Activated T-cell treated with anti-CD3 and anti-CD28 coated beads, Interleukin-2, amount 50 U/mL, for 4 hours (primary cell): Measurements from ENCODE around the gene TPO. TPM values are rescaled to one million over a fixed set of nuclear protein-coding genes. Genes with fewer than 3 reads are reported as not detected.

Experiments used
- ATAC-seq, 2 donors: fragments of 200-7000 bp; cut with Tn5 transposase; one replicate each; pipeline ENCODE4 v1.10.0; 2021
- DNase-seq: peaks from one replicate; pipeline ENCODE4 v3.0.0-alpha.2; 2020
- H3K27me3 Mint-ChIP-seq: one replicate; pipeline ENCODE4 v1.8.0; 2021; ENCODE audit warnings: low read depth, mixed read lengths
- H3K36me3 Mint-ChIP-seq: one replicate; pipeline ENCODE4 v1.8.0; 2022; ENCODE audit warnings: mixed read lengths; ENCODE audit not compliant: insufficient read depth
- H3K4me1 Mint-ChIP-seq: one replicate; pipeline ENCODE4 v1.8.0; 2021; ENCODE audit warnings: low read depth, mixed read lengths
- H3K4me3 Mint-ChIP-seq: one replicate; pipeline ENCODE4 v1.8.0; 2021; ENCODE audit warnings: mild to moderate bottlenecking, moderate library complexity, mixed read lengths
- H3K9me3 Mint-ChIP-seq: one replicate; pipeline ENCODE4 v1.8.0; 2021; ENCODE audit warnings: mixed read lengths
- total RNA-seq, 3 donors: library from RNA; stranded (reverse); gene quantifications; one replicate each; pipeline ENCODE4 v1.2.1, GENCODE V29; 2021

Gene TPO
- total RNA-seq, 3 donors from 2014 or later: not detected

DNA sequence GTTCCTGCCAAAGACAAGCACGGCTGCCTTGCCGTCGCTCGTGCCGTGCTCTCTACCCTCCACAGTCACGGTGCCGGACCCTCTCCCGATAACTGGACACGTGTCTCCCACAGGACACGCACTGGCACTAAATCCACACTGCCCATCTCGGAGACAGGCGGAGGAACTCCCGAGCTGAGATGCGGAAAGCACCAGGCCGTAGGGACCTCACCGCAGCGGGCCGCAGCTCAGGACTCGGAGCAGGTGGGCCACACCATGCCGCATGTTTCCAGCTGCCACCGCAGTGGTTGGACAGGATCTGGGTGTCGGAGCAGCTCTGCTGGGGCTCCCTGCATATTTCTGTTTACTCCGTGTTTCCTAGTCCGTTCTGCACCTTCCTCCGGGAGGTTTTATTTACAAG is 127.2 kb downstream of the TPO start:
- H3K9me3 Mint-ChIP-seq: no peaks in the 10 kb centered on the region
- no peak for ATAC-seq
- H3K4me3 Mint-ChIP-seq: no peak overlapping the region
- no peaks in the 10 kb centered on the region for H3K36me3 Mint-ChIP-seq
- peaks cover 3% of the 10 kb centered on the region for H3K27me3 Mint-ChIP-seq
- H3K4me1 Mint-ChIP-seq: peaks cover 4% of the 10 kb centered on the region
- DNase-seq: no peak

- Mint-ChIP-seq H3K4me1 (peaks cover 7% of the 10 kb centered on the region), H3K27me3 (peaks cover 3% of the 10 kb centered on the region), H3K36me3 (no peaks in the 10 kb centered on the region), H3K9me3 (no peaks in the 10 kb centered on the region), H3K4me3 (no peak overlapping the region)
- ATAC-seq (no peak), DNase-seq (no peak)
Measured at GRCh38 chr2:1541040-1541439, 127.8 kb downstream of the TPO start.

- Mint-ChIP-seq H3K36me3 (no peaks in the 10 kb centered on the region), H3K4me1 (peaks cover 10% of the 10 kb centered on the region), H3K4me3 (no peak overlapping the region), H3K27me3 (peaks cover 3% of the 10 kb centered on the region), H3K9me3 (no peaks in the 10 kb centered on the region)
- no peak for ATAC-seq
- no peak for DNase-seq
Measured at GRCh38 chr2:1541819-1542475, 128.7 kb downstream of the TPO start.

- no peaks in the 10 kb centered on the region for H3K36me3 Mint-ChIP-seq
- no peaks in the 10 kb centered on the region for H3K9me3 Mint-ChIP-seq
- ATAC-seq: no peak
Measured at GRCh38 chr2:1542971-1543370, 129.7 kb downstream of the TPO start.

GRCh38 chr2:1543776-1544477 is 130.7 kb downstream of the TPO start:
- Mint-ChIP-seq H3K4me3 (no peak overlapping the region), H3K27me3 (peaks cover 2% of the 10 kb centered on the region)
- ATAC-seq: no peak

More at GRCh38 chr2:1542971-1543370, 129.7 kb downstream of the TPO start:
- Mint-ChIP-seq H3K4me1 (peaks cover 10% of the 10 kb centered on the region), H3K4me3 (no peak overlapping the region), H3K27me3 (peaks cover 4% of the 10 kb centered on the region)
- DNase-seq: no peak

DNA sequence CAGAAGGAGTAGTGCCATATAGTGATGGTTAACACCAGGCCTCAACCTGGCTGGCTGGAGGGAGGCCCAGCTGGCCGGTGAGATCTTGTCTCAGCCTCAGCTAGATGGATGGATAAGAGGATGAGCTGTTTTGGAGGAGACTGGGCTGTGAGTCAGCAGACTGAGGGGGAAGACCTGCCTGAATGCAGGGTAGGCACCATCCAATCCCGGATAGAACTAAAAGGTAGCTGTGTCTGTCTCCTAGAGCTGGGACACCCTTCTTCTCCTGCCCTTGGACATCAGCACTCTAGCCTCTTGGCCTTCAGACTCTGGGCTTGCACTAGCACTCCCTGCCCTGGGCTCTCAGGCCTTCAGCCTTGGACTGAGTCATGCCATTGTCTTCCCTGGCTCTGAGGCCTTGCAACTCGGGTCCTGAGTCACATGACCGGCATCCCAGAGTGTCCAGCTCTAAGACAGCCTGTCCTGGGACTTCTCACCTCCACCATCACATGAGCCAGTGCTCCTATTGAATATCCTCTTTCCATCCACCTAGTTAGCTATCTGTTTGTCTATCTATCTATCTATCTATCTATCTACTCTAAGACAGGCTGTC is 131.3 kb downstream of the TPO start:
- no peak for ATAC-seq
- H3K4me3 Mint-ChIP-seq: no peak overlapping the region
- no peak for DNase-seq

More at GRCh38 chr2:1543776-1544477, 130.7 kb downstream of the TPO start:
- Mint-ChIP-seq H3K4me1 (peaks cover 7% of the 10 kb centered on the region), H3K36me3 (no peaks in the 10 kb centered on the region), H3K9me3 (no peaks in the 10 kb centered on the region)
- DNase-seq: no peak

GRCh38 chr2:1546023-1546591 is 132.8 kb downstream of the TPO start:
- H3K36me3 Mint-ChIP-seq: no peaks in the 10 kb centered on the region
- peak in 1 of 2 donors; percentile 24 for ATAC-seq
- no peak overlapping the region for H3K4me3 Mint-ChIP-seq
- H3K27me3 Mint-ChIP-seq: peaks cover 2% of the 10 kb centered on the region
- H3K9me3 Mint-ChIP-seq: no peaks in the 10 kb centered on the region
- peaks cover 7% of the 10 kb centered on the region for H3K4me1 Mint-ChIP-seq
- no peak for DNase-seq

More for the DNA sequence above, 131.3 kb downstream of the TPO start:
- Mint-ChIP-seq H3K4me1 (peaks cover 6% of the 10 kb centered on the region), H3K36me3 (no peaks in the 10 kb centered on the region), H3K9me3 (no peaks in the 10 kb centered on the region), H3K27me3 (peaks cover 2% of the 10 kb centered on the region)

DNA sequence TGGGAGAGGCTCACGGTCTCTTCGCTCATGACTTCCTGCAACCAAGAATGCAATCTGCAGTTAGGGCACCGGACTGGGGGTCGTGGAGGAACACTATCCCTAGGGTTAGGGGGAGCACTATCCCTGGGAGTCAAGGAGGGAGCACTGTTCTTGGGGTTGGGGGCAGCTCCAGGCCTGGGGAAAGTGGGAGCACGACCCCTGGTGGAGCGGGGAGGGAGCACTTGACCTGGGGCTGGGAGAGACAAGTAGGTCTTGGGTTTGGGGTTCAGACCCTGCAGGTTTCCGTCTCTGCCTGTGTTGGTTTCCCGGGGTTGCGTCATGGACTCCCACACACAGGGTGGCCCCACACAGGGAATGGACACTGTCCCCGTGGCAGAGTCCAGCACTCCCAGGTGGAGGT is 133.6 kb downstream of the TPO start:
- no peak for DNase-seq
- no peak for ATAC-seq
- Mint-ChIP-seq H3K9me3 (no peaks in the 10 kb centered on the region), H3K36me3 (no peaks in the 10 kb centered on the region), H3K4me3 (no peak overlapping the region), H3K27me3 (peaks cover 2% of the 10 kb centered on the region), H3K4me1 (peaks cover 8% of the 10 kb centered on the region)

DNA sequence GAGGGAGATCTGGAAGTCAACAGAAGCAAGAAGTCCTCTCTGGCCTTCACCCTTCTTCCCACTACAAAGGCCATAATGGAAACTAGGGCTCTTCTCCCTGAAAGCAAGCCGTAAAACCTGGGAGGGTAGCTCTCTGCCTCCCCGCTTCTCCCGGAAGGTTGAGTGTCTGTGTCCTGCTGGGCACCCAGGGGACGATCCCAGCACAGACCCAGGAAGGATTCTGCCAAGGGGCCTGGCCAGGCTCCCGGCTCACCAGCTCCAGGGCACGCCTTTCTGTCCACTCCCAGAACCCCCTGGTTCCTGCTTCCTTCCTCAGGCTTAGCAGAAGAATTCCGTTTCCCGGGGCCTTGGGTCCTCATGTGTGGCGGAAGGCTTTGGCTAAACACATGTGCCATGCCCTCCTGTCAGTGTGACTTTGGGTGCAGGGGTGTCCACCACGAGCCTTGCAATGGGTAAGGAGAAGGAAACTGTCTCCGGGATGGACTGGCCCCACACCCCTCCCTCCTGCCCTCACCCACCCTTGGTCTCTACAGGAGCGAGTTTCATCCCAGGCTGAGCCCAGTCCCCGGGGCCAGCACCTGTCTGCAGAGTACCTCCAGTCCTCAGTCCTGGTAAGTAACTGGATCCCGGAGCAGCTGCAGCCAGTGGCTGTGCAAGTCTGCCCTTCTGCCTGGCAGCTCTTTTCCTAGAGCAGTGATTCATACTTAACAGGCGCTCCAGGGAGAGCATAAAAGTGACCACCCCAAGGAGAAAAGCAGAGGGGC is 135.8 kb downstream of the TPO start:
- no peak for ATAC-seq
- peaks cover 2% of the 10 kb centered on the region for H3K27me3 Mint-ChIP-seq
- DNase-seq: no peak
- H3K4me3 Mint-ChIP-seq: no peak overlapping the region
- peaks cover 8% of the 10 kb centered on the region for H3K4me1 Mint-ChIP-seq
- no peaks in the 10 kb centered on the region for H3K9me3 Mint-ChIP-seq
- H3K36me3 Mint-ChIP-seq: no peaks in the 10 kb centered on the region

GRCh38 chr2:1550076-1550475 is 136.8 kb downstream of the TPO start:
- H3K27me3 Mint-ChIP-seq: peaks cover 2% of the 10 kb centered on the region
- no peaks in the 10 kb centered on the region for H3K36me3 Mint-ChIP-seq
- no peak overlapping the region for H3K4me3 Mint-ChIP-seq
- peaks cover 8% of the 10 kb centered on the region for H3K4me1 Mint-ChIP-seq
- ATAC-seq: no peak
- no peak for DNase-seq
- no peaks in the 10 kb centered on the region for H3K9me3 Mint-ChIP-seq

DNA sequence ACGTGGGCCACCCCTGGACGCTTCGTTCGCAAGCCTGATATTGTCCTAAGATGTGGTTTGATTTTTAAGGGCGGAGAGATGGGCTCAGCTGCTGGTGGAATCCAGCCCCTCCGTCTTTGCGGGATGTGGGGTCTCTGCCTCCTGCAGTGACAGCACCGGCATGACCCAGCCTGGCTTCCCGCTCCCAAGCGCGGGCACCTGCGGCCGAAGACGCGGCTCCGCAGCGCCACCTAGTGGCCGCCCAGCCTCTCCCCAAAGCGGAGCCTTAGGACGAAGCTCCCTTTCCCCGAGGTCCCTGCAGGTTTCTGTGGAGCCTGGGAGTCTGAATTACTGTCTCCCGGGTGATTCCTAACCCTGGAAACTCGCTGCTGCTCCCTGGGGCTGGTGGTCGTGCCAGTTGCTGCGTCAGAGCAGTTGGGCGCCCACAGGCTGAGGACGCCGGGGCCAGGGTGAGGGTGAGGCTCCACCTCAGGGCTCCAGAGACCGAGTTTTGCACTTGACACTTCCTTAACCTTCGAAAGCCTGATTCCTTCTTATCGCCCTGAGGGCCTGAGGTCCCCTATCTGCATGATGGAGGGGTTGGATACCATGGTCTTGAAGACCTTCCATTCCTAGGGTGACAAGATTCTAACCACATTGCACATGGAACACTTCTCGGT is 137.5 kb downstream of the TPO start:
- no peaks in the 10 kb centered on the region for H3K36me3 Mint-ChIP-seq
- peaks cover 2% of the 10 kb centered on the region for H3K27me3 Mint-ChIP-seq
- no peak overlapping the region for H3K4me3 Mint-ChIP-seq
- H3K9me3 Mint-ChIP-seq: no peaks in the 10 kb centered on the region
- H3K4me1 Mint-ChIP-seq: peaks cover 8% of the 10 kb centered on the region
- ATAC-seq: peak; percentile 90
- DNase-seq: peak; percentile 57

- Mint-ChIP-seq H3K4me1 (peaks cover 2% of the 10 kb centered on the region), H3K36me3 (no peaks in the 10 kb centered on the region), H3K27me3 (peaks cover 2% of the 10 kb centered on the region), H3K9me3 (no peaks in the 10 kb centered on the region), H3K4me3 (no peak overlapping the region)
- no peak for DNase-seq
- no peak for ATAC-seq
Measured at GRCh38 chr2:1551905-1552304, 138.6 kb downstream of the TPO start.

GRCh38 chr2:1552611-1553010 is 139.3 kb downstream of the TPO start:
- Mint-ChIP-seq H3K9me3 (no peaks in the 10 kb centered on the region), H3K4me3 (no peak overlapping the region), H3K36me3 (no peaks in the 10 kb centered on the region), H3K27me3 (no peaks in the 10 kb centered on the region), H3K4me1 (peaks cover 2% of the 10 kb centered on the region)
- ATAC-seq: no peak
- DNase-seq: no peak
